Activated CD4-positive, CD25-positive, alpha-beta regulatory T cell (primary cell): ENCODE measurements around the gene PACSIN3.

Experiments
- DNase-seq, 4 experiments: peaks; one replicate each; lab custom pipeline; 2025; lab: John Stamatoyannopoulos, UW

PACSIN3 gene

DNA sequence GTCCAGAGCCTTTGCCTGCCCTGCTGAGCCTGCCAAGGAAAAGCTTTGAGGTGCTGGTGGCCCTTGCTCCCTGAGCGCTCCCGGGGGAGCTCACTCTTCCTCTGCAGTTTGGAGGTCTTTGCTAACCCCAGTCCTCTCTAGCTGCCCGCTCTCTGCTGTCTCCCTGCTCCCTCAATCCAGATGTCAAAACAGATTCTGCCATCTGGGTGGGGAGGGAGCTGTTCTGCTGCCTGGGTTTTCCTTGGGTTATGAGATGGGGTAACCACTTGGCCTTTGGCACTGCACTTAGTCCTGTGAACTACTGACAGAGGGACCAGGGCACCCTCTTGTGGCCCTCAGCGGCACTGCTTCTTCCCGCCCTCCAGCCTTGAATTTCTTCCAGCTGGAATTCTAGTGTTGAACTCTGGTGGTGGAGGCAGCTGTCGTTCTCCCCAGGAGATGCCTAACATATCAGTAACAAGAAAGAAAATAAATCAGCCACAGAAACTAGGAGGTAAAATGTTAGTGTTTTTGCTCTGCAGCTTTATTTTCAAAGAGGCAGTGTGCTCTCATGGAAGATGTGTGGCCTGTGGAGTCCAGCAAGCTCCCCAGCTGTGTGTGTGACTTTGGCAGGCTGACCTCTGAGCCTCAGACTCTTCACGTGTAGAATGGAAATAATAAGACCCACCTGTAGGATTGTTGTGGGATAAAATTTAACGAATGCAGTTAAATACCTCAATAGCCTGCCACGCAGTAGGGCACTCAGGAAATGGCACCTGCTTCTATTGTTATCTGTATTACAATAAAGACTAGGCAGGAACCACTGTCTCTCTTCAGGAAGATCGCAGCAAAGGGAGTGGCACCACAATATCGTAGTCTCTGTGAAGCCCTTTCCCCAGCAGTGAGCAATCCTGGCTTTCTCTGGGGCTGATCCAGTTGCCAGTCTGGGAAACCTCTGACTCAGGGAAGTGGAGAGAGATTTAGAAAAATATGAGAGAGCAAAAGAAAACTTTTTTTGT lies 33.0 kb downstream of the PACSIN3 start:
- peak in 2 of 4 experiments; percentile 26 to 27 for DNase-seq

- no peak for DNase-seq
Observed at GRCh38 chr11:47152126-47152952, 33.9 kb downstream of the PACSIN3 start.

GRCh38 chr11:47149782-47150181 lies 36.5 kb downstream of the PACSIN3 start:
- no peak for DNase-seq

- no peak for DNase-seq
Observed at GRCh38 chr11:47148903-47149531, 37.2 kb downstream of the PACSIN3 start.

DNA sequence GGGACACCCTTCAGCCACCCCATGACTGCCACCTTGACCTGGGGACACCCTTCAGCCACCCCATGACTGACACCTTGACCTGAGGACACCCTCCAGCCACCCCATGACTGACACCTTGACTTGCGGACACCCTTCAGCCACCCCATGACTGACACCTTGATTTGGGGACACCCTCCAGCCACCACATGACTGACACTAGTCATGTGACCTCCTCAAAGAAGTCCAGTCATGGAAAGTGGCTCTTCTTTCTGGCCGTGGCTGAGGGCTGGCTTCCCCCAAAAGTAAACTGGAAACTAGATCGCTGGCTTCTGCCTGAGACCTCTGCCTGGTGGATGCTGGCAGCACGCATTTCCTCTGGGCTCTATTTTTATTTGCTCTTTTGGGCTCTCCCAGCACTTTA lies 38.0 kb downstream of the PACSIN3 start:
- DNase-seq: no peak

DNA sequence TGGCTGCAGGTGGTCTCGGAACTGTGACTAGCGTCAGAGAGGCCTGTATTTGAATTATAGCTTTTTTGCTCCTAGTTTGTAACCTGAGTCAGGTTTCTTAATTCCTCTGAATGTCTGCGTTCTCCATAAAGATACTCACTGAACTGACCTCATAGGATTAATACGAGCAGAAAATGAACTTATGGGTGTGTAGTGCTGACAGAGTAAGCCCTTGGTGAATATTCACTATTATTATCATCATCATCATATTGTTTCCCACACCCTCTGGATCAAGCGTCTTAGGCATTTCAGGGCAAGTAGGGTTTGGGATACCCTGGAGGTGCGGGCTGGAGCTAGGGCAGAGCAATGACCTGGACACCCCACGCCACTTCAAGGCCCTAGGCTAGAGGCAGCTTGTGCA lies 38.6 kb downstream of the PACSIN3 start:
- no peak for DNase-seq

GRCh38 chr11:47147250-47147649 lies 39.0 kb downstream of the PACSIN3 start:
- DNase-seq: no peak

- no peak for DNase-seq
Observed at GRCh38 chr11:47144541-47144940, 41.7 kb downstream of the PACSIN3 start.

GRCh38 chr11:47143322-47143721 lies 42.9 kb downstream of the PACSIN3 start:
- DNase-seq: no peak

GRCh38 chr11:47139878-47140277 lies 46.4 kb downstream of the PACSIN3 start:
- DNase-seq: no peak

DNA sequence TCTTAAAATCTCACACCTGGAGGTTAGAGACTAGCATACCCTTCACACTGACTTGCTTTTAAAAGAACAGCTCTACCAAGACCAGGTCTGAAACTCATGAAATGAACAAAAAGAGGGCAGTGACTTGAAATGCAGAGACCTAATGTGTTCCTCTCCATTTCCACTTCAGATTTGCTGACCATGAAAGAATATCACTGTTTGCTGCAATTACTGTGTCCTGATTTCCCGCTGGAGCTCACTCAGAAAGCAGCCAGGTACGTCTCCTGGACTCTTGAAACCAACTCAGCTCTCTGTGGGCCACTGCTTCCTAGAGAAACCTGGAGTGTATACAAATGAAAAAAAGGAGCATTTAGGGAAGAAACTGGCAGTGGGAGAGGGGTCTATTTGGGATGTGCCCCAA lies 48.8 kb downstream of the PACSIN3 start:
- no peak for DNase-seq

- DNase-seq: no peak
Observed at GRCh38 chr11:47136921-47137320, 49.3 kb downstream of the PACSIN3 start.

GRCh38 chr11:47136327-47136726 lies 49.9 kb downstream of the PACSIN3 start:
- DNase-seq: no peak

GRCh38 chr11:47132981-47133380 lies 53.3 kb downstream of the PACSIN3 start:
- DNase-seq: no peak

DNA sequence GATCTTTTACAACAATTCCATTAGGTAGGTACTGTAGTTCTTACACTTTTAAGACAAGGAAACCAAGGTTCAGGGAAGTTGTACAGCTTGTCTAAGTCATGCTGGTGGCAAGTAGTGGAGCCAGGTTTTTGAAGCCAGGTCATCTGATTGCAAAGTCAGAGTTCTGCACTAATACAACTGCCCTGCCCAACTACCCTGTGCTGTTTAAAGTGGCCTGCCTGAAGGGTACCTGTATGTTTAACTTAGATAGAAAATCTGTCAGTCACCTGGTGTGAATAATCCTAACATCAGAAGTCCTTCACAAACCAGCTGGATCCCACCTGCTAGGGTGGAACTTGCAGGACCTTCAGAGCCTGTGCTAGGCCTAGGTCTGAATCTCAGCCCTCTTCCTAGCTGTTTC lies 53.7 kb downstream of the PACSIN3 start:
- no peak for DNase-seq

- no peak for DNase-seq
Observed at GRCh38 chr11:47131136-47131535, 55.1 kb downstream of the PACSIN3 start.

- DNase-seq: no peak
Observed at GRCh38 chr11:47130543-47130942, 55.7 kb downstream of the PACSIN3 start.
